ENCODE results near the gene SCARF2.
A peak's percentile ranks its signal among the peaks of the same experiment; 100 is the strongest.

The SCARF2 gene

DNA sequence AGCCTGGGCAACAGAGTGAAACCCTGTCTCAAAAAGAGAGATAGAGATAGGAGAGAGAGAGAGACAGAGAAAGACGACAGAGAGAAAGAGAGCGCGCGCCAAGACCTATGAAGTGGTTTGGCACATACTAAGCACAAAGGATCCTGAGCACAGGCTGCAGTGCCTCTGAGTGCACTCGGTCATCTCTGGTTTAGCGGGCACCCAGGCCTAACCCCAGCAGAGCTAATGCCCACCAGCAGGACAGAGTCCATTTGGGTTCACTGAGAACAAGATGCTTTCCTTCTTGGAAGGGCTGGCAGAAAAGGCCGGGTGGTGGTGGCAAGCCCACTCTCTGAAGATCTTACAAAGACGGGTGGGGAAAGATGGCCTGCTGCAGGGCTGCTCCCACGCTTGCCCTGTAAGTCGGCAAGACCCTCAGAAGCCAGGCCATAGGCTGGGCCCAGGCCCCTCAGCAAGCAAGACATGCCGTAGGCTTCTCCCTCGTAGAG is 3.3 kb downstream of the SCARF2 start:
- DNase-seq (ENCODE audit: low spot score), result peak; percentile 31
- in situ Hi-C loops (cut with MboI; ENCODE audit: low pct_unique_long_range_greater_than_20kb, low sequenced_read_pairs, unreplicated experiment), result no loop called here
- TF ChIP-seq, protein P1, sequence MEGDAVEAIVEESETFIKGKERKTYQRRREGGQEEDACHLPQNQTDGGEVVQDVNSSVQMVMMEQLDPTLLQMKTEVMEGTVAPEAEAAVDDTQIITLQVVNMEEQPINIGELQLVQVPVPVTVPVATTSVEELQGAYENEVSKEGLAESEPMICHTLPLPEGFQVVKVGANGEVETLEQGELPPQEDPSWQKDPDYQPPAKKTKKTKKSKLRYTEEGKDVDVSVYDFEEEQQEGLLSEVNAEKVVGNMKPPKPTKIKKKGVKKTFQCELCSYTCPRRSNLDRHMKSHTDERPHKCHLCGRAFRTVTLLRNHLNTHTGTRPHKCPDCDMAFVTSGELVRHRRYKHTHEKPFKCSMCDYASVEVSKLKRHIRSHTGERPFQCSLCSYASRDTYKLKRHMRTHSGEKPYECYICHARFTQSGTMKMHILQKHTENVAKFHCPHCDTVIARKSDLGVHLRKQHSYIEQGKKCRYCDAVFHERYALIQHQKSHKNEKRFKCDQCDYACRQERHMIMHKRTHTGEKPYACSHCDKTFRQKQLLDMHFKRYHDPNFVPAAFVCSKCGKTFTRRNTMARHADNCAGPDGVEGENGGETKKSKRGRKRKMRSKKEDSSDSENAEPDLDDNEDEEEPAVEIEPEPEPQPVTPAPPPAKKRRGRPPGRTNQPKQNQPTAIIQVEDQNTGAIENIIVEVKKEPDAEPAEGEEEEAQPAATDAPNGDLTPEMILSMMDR (IDR thresholded peaks at IDR 0.05; ENCODE audit: extremely low read depth, insufficient read depth, missing control alignments), result no peak

DNA sequence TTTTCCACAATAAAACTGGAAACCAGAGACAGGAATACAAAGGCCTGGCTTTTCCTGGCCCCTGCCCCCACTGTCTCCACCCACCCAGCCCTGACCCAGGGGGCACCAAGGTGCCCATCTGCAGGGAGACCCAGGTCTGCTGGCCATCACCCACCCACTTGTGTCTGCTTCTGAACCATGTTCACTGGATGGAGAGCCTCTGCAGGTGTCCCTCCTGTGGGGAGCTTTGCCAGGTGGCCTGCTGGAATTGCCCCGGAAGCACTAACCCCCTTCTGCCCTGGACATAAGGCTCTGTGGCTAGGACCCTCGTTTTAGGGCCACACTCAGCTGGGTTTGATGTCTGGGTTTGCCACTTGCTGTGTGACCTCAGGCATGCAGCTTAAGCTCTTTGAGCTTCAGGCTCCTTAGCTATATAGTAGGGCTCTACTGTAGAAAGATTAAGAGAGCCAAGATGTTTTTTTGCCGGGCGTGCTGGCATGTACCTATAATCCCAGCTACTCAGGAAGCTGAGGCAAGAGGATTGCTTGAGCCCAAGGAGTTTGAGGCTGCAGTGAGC is 3.9 kb downstream of the SCARF2 start:
- TF ChIP-seq, protein P1 (IDR thresholded peaks at IDR 0.05; ENCODE audit: extremely low read depth, insufficient read depth, missing control alignments), result no peak
- in situ Hi-C loops (cut with MboI; ENCODE audit: low pct_unique_long_range_greater_than_20kb, low sequenced_read_pairs, unreplicated experiment), result no loop called here

DNA sequence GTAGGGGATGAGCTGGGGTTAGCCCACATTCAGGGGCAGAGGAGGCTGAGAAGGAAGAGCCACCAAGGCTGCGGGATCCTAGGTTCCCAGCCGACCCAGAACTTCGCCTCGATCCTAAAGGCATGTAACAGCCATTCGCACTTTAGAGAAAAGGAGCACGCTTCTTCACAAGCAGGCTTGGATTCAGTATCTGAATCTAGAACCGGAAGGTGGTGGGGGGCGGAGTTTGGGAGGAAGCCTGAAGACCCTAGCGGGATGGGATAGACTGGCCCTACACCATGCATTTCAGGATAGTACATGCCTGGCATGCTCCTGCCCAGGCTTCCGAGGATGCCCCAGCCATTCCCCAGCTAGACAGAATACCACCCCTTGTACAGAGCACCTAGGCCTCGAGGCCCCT is 4.4 kb downstream of the SCARF2 start:
- DNase-seq (ENCODE audit: low spot score), result peak; percentile 27
- TF ChIP-seq, protein P1 (IDR thresholded peaks at IDR 0.05; ENCODE audit: extremely low read depth, insufficient read depth, missing control alignments), result no peak
- in situ Hi-C loops (cut with MboI; ENCODE audit: low pct_unique_long_range_greater_than_20kb, low sequenced_read_pairs, unreplicated experiment), result no loop called here

More for the DNA sequence above, 3.9 kb downstream of the SCARF2 start:
- DNase-seq (ENCODE audit: low spot score), result no peak

DNA sequence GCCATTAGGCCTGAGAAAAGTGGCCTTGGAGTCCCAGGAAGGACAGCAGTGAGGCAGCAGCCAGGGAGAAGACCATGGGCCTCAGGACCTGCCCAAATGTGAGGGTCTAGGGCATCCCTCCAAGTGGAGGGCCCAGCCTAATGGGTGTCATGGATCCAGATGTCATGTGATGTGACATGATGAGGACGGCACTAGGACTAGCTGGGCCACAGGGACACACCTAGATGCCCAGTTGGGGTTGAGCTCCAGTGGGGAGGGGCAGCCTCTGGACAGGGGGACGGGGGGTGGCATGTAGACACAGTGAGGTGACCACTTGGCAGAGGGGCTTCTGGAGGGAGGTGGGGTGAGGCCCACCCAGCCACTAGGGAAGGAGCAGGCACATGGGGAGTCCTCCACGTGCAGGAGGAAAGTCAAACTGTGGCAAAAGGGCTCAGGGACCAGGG is 5.4 kb downstream of the SCARF2 start:
- in situ Hi-C loops (cut with MboI; ENCODE audit: low pct_unique_long_range_greater_than_20kb, low sequenced_read_pairs, unreplicated experiment), result no loop called here
- no peak for DNase-seq (ENCODE audit: low spot score)
- TF ChIP-seq, protein P1 (IDR thresholded peaks at IDR 0.05; ENCODE audit: extremely low read depth, insufficient read depth, missing control alignments), result no peak

DNA sequence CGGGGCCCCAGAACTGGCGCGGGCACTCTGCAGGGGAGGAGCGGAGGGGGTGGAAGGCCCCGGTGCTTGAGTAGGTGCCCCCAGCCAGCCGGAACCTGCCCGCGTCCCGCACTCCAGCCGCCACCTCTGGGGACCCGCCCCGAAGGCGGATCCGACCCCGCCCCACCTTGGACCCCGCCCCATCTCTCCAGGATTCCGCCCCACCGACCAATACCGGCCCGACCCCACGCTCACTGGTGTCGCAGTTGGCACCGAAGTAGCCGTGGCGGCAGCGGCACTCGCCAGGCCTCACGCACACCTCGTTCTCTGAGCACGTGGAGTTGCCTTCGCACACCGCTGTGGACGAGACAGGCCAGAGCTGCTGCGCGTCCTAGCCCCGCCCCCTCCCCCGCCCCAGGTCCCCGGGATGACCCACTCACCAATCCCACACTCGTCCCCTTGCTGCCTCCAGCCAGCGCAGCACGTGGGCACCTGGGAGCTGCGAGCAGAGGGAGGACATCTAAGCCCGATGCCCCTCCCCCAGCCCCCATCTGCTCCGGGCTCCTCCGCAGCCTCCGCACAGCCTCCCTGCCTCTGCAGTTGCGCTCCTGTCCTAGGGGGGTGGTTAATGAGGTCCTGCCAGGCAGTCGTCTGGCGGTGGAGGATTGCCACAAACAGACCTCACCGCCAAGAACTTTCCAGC is 6.0 kb downstream of the SCARF2 start:
- peak; percentile 53 for DNase-seq (ENCODE audit: low spot score)
- in situ Hi-C loops (cut with MboI; ENCODE audit: low pct_unique_long_range_greater_than_20kb, low sequenced_read_pairs, unreplicated experiment), result no loop called here

DNA sequence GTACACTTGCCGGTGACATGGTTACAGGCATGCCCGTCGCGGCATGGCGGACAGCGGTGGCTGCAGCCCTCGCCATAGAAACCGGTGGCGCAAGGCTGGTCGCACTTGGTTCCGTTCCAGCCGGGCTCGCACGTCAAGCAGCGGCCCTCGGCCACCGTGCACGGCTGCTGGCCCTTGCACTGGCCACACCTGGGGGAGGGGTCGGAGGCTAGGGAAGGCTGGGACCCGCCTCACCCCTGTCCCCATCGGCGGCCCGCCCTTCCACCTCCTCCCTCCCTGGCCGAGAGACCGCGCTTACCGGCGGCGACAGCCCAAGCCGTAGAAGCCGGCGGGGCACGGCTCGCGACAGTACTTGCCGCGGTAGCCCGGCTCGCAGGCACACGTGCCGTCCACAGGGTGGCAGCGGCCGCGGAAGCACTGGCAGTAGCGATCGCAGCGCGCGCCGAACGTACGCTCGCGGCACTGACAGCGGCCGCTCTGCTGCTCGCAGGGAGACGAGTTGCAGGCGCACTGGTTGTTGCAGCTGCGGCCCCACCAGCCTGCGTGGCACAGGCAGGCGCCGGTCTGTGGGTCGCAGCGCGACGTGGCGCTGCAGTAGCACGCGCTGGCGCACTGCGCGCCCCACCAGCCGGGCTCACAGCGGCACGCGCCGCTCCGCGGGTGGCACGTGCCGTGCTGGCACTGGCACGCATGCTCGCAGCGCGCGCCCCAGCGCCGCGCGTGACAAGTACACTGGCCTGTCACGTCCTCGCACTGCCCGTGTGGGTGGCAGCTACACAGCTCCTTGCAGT is 6.7 kb downstream of the SCARF2 start:
- peak; percentile 75 for DNase-seq (ENCODE audit: low spot score)
- TF ChIP-seq, protein P1 (IDR thresholded peaks at IDR 0.05; ENCODE audit: extremely low read depth, insufficient read depth, missing control alignments), result no peak
- in situ Hi-C loops (cut with MboI; ENCODE audit: low pct_unique_long_range_greater_than_20kb, low sequenced_read_pairs, unreplicated experiment), result no loop called here

More for the DNA sequence above, 6.0 kb downstream of the SCARF2 start:
- TF ChIP-seq, protein P1 (IDR thresholded peaks at IDR 0.05; ENCODE audit: extremely low read depth, insufficient read depth, missing control alignments), result no peak

All from GM13977 (cell line).